SU-DHL-6 (cell line): ENCODE results near the gene CTU2.

ENCODE experiments used
- H2AFZ ChIP-seq: fragments of 200-600 bp; sonication (generic); 2 replicates; pipeline ENCODE4 v1.6.1; 2014; ENCODE audit warnings: low read depth, mild to moderate bottlenecking, moderate library complexity, mixed read lengths, antibody characterized with exemption, low read length; ENCODE audit not compliant: severe bottlenecking
- H3F3A ChIP-seq: fragments of 200-600 bp; shearing (Covaris generic); 2 replicates; pipeline ENCODE4 v1.6.0; 2016; ENCODE audit warnings: antibody characterized with exemption, mild to moderate bottlenecking; ENCODE audit not compliant: insufficient read depth
- H3K27ac ChIP-seq: fragments of 200-600 bp; sonication (generic); 2 replicates; pipeline ENCODE4 v1.5.1; 2016; ENCODE audit warnings: low read depth, mild to moderate bottlenecking, low read length, moderate library complexity, mixed read lengths
- H3K27me3 ChIP-seq: fragments of 200-600 bp; sonication (generic), shearing (Covaris generic); 2 replicates; pipeline ENCODE4 v1.6.0; 2014; ENCODE audit warnings: mild to moderate bottlenecking, low read length
- H3K36me3 ChIP-seq: fragments of 200-600 bp; sonication (generic); 2 replicates; pipeline ENCODE4 v1.6.1; 2014; ENCODE audit warnings: mild to moderate bottlenecking, low read length, mixed read lengths
- H3K4me2 ChIP-seq: fragments of 300-600, 200-600 bp; shearing (Covaris generic), sonication (generic); 2 replicates; pipeline ENCODE4 v1.6.0; 2014; ENCODE audit warnings: low read length, low read depth, mild to moderate bottlenecking; ENCODE audit not compliant: poor library complexity, severe bottlenecking
- H3K4me3 ChIP-seq: fragments of 200-600 bp; sonication (generic); 2 replicates; pipeline ENCODE4 v1.5.1; 2014; ENCODE audit warnings: antibody characterized with exemption, low read length, mild to moderate bottlenecking, mixed read lengths; ENCODE audit not compliant: insufficient read depth, poor library complexity, severe bottlenecking
- H3K79me2 ChIP-seq: fragments of 200-600 bp; sonication (generic); 2 replicates; pipeline ENCODE4 v1.6.1; 2014; ENCODE audit warnings: mild to moderate bottlenecking, low read length, moderate library complexity; ENCODE audit not compliant: insufficient read depth
- H3K9ac ChIP-seq: fragments of 200-600 bp; sonication (generic); 2 replicates; pipeline ENCODE4 v1.7.0; 2014; ENCODE audit warnings: mild to moderate bottlenecking, low read length
- H3K9me2 ChIP-seq: fragments of 200-600 bp; sonication (generic); replicated peaks from 2 replicates; pipeline ENCODE4 v1.6.1; 2014; ENCODE audit warnings: low read length; ENCODE audit not compliant: insufficient read depth
- H3K9me3 ChIP-seq: fragments of 200-600 bp; sonication (generic); 2 replicates; pipeline ENCODE4 v1.6.1; 2014; ENCODE audit warnings: low read length, mixed read lengths; ENCODE audit not compliant: insufficient read depth
- H4K20me1 ChIP-seq: fragments of 200-600 bp; sonication (generic); 2 replicates; pipeline ENCODE4 v1.6.1; 2014; ENCODE audit warnings: low read depth, mild to moderate bottlenecking, antibody characterized with exemption, low read length, moderate library complexity, mixed read lengths
- EZH2phosphoT487 ChIP-seq: fragments of 200-600 bp; sonication (generic), shearing (Covaris generic); conservative IDR thresholded peaks from 2 replicates; pipeline ENCODE4 v1.6.1; 2018; ENCODE audit warnings: mild to moderate bottlenecking, antibody characterized with exemption, low read length, moderate library complexity, mixed read lengths
- TF ChIP-seq, protein P1 (sequence below): fragments of 200-600 bp; sonication (generic); IDR thresholded peaks from one replicate; pipeline ENCODE4 v1.5.1; 2017; ENCODE audit warnings: antibody characterized with exemption, mild to moderate bottlenecking, low read length, moderate library complexity; ENCODE audit not compliant: insufficient read depth, poor library complexity, severe bottlenecking

Gene CTU2

DNA sequence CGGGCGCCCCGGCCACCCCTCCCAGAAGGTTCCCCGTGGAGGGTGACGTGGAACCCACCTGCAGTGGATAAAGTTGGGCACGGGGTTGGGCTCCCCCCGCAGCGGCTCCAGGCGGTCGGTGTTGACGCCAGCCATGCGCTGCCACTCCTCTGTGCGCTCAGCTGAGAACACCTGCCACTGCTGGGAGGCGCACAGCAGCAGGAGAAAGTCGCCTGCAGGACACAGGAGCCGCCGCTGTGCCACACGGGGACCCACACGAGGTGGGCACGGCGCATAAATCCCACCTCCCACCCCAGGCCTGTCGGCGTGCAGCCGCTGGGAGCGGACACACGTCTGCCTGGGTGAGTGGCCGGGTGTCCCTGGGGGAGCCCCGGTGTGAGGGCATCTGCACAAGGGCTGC is 20.7 kb downstream of the CTU2 start:
- no peaks in the 10 kb centered on the region for H3K9me3 ChIP-seq
- no peaks in the 10 kb centered on the region for H3K27me3 ChIP-seq
- no peaks in the 10 kb centered on the region for H3K9me2 ChIP-seq
- H3K36me3 ChIP-seq, result no peaks in the 10 kb centered on the region
- H3K4me3 ChIP-seq, result no peak overlapping the region
- H2AFZ ChIP-seq, result no peak overlapping the region
- H3K4me2 ChIP-seq, result no peak overlapping the region
- H4K20me1 ChIP-seq, result no peaks in the 10 kb centered on the region
- TF ChIP-seq, protein P1, sequence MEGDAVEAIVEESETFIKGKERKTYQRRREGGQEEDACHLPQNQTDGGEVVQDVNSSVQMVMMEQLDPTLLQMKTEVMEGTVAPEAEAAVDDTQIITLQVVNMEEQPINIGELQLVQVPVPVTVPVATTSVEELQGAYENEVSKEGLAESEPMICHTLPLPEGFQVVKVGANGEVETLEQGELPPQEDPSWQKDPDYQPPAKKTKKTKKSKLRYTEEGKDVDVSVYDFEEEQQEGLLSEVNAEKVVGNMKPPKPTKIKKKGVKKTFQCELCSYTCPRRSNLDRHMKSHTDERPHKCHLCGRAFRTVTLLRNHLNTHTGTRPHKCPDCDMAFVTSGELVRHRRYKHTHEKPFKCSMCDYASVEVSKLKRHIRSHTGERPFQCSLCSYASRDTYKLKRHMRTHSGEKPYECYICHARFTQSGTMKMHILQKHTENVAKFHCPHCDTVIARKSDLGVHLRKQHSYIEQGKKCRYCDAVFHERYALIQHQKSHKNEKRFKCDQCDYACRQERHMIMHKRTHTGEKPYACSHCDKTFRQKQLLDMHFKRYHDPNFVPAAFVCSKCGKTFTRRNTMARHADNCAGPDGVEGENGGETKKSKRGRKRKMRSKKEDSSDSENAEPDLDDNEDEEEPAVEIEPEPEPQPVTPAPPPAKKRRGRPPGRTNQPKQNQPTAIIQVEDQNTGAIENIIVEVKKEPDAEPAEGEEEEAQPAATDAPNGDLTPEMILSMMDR, result no peak
- no peak for TF ChIP-seq EZH2phosphoT487
- no peak overlapping the region for H3K27ac ChIP-seq
- H3K79me2 ChIP-seq, result no peaks in the 10 kb centered on the region
- H3K9ac ChIP-seq, result no peak overlapping the region
- no peaks in the 10 kb centered on the region for H3F3A ChIP-seq

DNA sequence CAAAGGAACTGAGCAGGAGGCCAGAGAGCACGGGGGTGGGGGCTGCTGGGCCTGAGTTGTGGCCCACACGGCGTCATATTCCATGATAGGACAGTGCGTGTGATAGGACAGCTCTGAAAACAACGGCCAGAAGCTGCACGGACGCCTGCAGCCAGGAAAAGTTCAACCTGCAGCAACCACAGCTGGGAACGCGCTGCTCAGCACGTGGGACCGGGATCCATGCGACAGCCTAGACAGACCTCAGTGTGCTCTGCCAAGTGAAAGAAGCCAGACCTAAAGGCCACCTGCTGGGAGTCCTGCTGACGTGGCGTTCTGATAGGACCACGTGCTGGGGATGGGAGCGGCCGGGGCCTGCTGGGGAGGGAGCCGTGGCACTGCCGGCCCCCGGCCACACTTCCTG is 21.6 kb downstream of the CTU2 start:
- Histone ChIP-seq H3K27me3 (no peaks in the 10 kb centered on the region), H3K36me3 (no peaks in the 10 kb centered on the region), H2AFZ (no peak overlapping the region), H3K4me3 (no peak overlapping the region), H3K9ac (no peak overlapping the region), H3K9me3 (no peaks in the 10 kb centered on the region), H3K79me2 (no peaks in the 10 kb centered on the region), H3K4me2 (no peak overlapping the region), H4K20me1 (no peaks in the 10 kb centered on the region), H3K9me2 (no peaks in the 10 kb centered on the region), H3F3A (no peaks in the 10 kb centered on the region), H3K27ac (no peak overlapping the region)
- TF ChIP-seq, protein P1, result no peak

DNA sequence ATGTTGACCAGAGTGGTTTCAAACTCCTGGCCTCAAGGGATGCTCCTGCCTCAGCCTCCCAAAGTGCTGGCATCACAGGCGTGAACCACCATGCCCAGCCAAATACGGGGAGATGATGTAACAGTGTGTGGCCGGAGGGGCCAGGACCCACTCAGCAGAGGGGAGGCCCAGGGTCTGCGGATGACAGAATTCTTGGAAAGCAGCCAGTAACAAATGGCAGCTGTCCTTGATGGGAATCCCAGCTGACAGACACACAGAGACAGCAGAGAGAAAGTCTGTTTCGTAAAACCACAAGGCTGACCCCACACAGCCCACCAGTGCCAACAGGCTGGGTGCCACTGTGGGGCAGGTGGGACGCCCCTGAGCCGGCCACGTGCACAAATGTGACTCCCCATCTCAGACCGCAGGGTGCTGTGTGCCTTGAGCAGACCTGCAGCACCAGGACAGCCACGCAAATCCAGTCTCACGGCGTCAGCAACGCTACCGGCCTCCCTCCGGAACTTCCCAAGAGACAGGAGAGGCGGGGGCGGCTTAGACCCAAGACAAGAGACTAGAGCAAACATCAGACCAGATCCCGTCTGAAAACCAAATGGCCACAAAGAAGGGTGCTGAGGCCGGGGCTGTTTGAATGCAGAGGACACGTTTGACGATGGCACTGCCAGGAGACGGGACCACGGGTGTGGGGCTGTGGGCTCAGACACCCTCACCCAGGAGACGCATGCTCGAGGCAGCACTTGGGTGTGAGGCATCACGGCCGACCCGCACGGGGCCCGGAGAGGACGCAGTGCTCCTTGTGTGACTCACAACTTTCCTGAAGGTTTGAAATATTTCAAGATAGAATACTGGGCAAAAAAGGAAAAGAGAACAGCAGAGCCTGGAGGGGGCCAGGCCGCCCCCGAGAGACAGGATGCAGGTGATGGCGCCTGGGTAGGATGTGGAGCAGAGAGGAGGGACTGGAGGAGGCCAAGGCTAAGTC is 24.6 kb downstream of the CTU2 start:
- no peak overlapping the region for H3K4me2 ChIP-seq
- no peaks in the 10 kb centered on the region for H3K9me2 ChIP-seq
- H3K79me2 ChIP-seq, result no peaks in the 10 kb centered on the region
- no peak overlapping the region for H3K9ac ChIP-seq
- H2AFZ ChIP-seq, result no peak overlapping the region
- no peaks in the 10 kb centered on the region for H4K20me1 ChIP-seq
- no peak overlapping the region for H3K4me3 ChIP-seq
- H3K9me3 ChIP-seq, result no peaks in the 10 kb centered on the region
- no peaks in the 10 kb centered on the region for H3K27me3 ChIP-seq
- no peak for TF ChIP-seq EZH2phosphoT487
- TF ChIP-seq, protein P1, result no peak
- H3F3A ChIP-seq, result no peaks in the 10 kb centered on the region
- no peak overlapping the region for H3K27ac ChIP-seq
- no peaks in the 10 kb centered on the region for H3K36me3 ChIP-seq
